ENCODE results near the gene SLC16A11. TPM values are rescaled to one million over a fixed set of nuclear protein-coding genes. Genes with fewer than 3 reads are reported as not detected.

Gene SLC16A11
- total and polyA plus RNA-seq, 4 donors, result 1.9 to 8.9 (median 6.5) TPM

GRCh38 chr17:7029096-7029495 lies 14.8 kb downstream of the SLC16A11 start:
- TF ChIP-seq CTCF (IDR thresholded peaks at IDR 0.05; ENCODE audit: control extremely low read depth, extremely low read depth), result no peak
- no peak overlapping the region for H3K9ac ChIP-seq (ENCODE audit: insufficient read depth in 1 of 2, low read length in 2 of 2)
- peaks cover 0 to 6% (median 0%) of the 10 kb centered on the region in 4 donors for H3K36me3 ChIP-seq (ENCODE audit: control insufficient read depth in 4 of 4, insufficient read depth in 4 of 4, low read length in 4 of 4)
- DNase-seq, result no peak
- no peak for ATAC-seq (ENCODE audit: insufficient read depth, low FRiP score)
- peak overlapping the region; percentile 64 to 67 for H3K27ac ChIP-seq (ENCODE audit: low read depth in 1 of 2, low read length in 1 of 2)
- H3K9me3 ChIP-seq (ENCODE audit: control insufficient read depth in 4 of 4, insufficient read depth in 3 of 4, low read length in 3 of 4), result no peaks in the 10 kb centered on the region
- 76 to 81% methylated on average over 3 of the region's 3 CpGs for WGBS, 2 donors
- H3K27me3 ChIP-seq (ENCODE audit: control insufficient read depth in 3 of 3, insufficient read depth in 3 of 3, low read length in 2 of 3), result no peaks in the 10 kb centered on the region
- peaks cover 0 to 10% (median 6%) of the 10 kb centered on the region in 5 donors for H3K4me1 ChIP-seq (ENCODE audit: control insufficient read depth in 5 of 5, insufficient read depth in 5 of 5, low read length in 5 of 5)
- H3K4me3 ChIP-seq, result no peak overlapping the region

- DNase-seq (no peak), ATAC-seq (ENCODE audit: insufficient read depth, low FRiP score) (no peak)
- Histone ChIP-seq H3K27me3 (ENCODE audit: control insufficient read depth in 3 of 3, insufficient read depth in 3 of 3, low read length in 2 of 3) (peaks cover 0 to 12% (median 12%) of the 10 kb centered on the region in 3 donors), H3K36me3 (ENCODE audit: control insufficient read depth in 4 of 4, insufficient read depth in 4 of 4, low read length in 4 of 4) (peaks cover 0 to 6% (median 0%) of the 10 kb centered on the region in 4 donors), H3K27ac (ENCODE audit: low read depth in 1 of 2, low read length in 1 of 2) (no peak overlapping the region), H3K9me3 (ENCODE audit: control insufficient read depth in 4 of 4, insufficient read depth in 3 of 4, low read length in 3 of 4) (no peaks in the 10 kb centered on the region), H3K4me3 (no peak overlapping the region), H3K4me1 (ENCODE audit: control insufficient read depth in 5 of 5, insufficient read depth in 5 of 5, low read length in 5 of 5) (peaks cover 0 to 10% (median 6%) of the 10 kb centered on the region in 5 donors), H3K9ac (ENCODE audit: insufficient read depth in 1 of 2, low read length in 2 of 2) (no peak overlapping the region)
- 69 to 82% methylated on average over 13 of the region's 13 CpGs for WGBS, 2 donors
- TF ChIP-seq CTCF (IDR thresholded peaks at IDR 0.05; ENCODE audit: control extremely low read depth, extremely low read depth), result no peak
Measured at GRCh38 chr17:7027335-7027734, 16.6 kb downstream of the SLC16A11 start.

- H3K27ac ChIP-seq (ENCODE audit: low read depth in 1 of 2, low read length in 1 of 2), result peak overlapping the region in 1 of 2 donors; percentile 55
- H3K4me3 ChIP-seq, result no peak overlapping the region
- no peaks in the 10 kb centered on the region for H3K9me3 ChIP-seq (ENCODE audit: control insufficient read depth in 4 of 4, insufficient read depth in 3 of 4, low read length in 3 of 4)
- H3K27me3 ChIP-seq (ENCODE audit: control insufficient read depth in 3 of 3, insufficient read depth in 3 of 3, low read length in 2 of 3), result peaks cover 0 to 18% (median 15%) of the 10 kb centered on the region in 3 donors
- H3K9ac ChIP-seq (ENCODE audit: insufficient read depth in 1 of 2, low read length in 2 of 2), result no peak overlapping the region
- peaks cover 0 to 13% (median 6%) of the 10 kb centered on the region in 5 donors for H3K4me1 ChIP-seq (ENCODE audit: control insufficient read depth in 5 of 5, insufficient read depth in 5 of 5, low read length in 5 of 5)
- 81 to 86% methylated on average over 29 of the region's 29 CpGs for WGBS, 2 donors
- ATAC-seq (ENCODE audit: insufficient read depth, low FRiP score), result no peak
- H3K36me3 ChIP-seq (ENCODE audit: control insufficient read depth in 4 of 4, insufficient read depth in 4 of 4, low read length in 4 of 4), result peaks cover 0 to 6% (median 0%) of the 10 kb centered on the region in 4 donors
- TF ChIP-seq CTCF (IDR thresholded peaks at IDR 0.05; ENCODE audit: control extremely low read depth, extremely low read depth), result no peak
- no peak for DNase-seq
Measured at GRCh38 chr17:7026471-7027115, 17.3 kb downstream of the SLC16A11 start.
